Fibroblast of mammary gland (primary cell): ENCODE data around the gene LPP.
"Not testable (repeated sequence)": the region's sequence is repeated elsewhere in the genome, so short reads cannot be mapped to it uniquely, and the experiment has no call there.

Experiments used
- DNase-seq: peaks from one replicate; pipeline ENCODE4 v3.0.0-alpha.2; 2010; ENCODE audit warnings: low read depth
- H3K4me3 ChIP-seq: 2 replicates; pipeline ENCODE4 v1.5.1; 2011; ENCODE audit warnings: low read depth, mild to moderate bottlenecking, low read length, moderate library complexity; ENCODE audit not compliant: control insufficient read depth
- CTCF ChIP-seq: conservative IDR thresholded peaks from 2 replicates; pipeline ENCODE4 v1.5.1; 2011; ENCODE audit warnings: low read depth, low read length, inconsistent platforms; ENCODE audit not compliant: control insufficient read depth, insufficient read depth

Gene LPP

GRCh38 chr3:188698436-188698835 is 544.5 kb downstream of the LPP start:
- no peak for TF ChIP-seq CTCF
- no peak for DNase-seq
- H3K4me3 ChIP-seq = no peak overlapping the region

GRCh38 chr3:188700501-188700900 is 546.5 kb downstream of the LPP start:
- no peak for DNase-seq
- no peak for TF ChIP-seq CTCF

GRCh38 chr3:188700918-188701317 is 547.0 kb downstream of the LPP start:
- TF ChIP-seq CTCF = no peak

More at GRCh38 chr3:188700501-188700900, 546.5 kb downstream of the LPP start:
- no peak overlapping the region for H3K4me3 ChIP-seq

GRCh38 chr3:188701485-188701969 is 547.6 kb downstream of the LPP start:
- no peak for DNase-seq
- no peak for TF ChIP-seq CTCF
- no peak overlapping the region for H3K4me3 ChIP-seq

More at GRCh38 chr3:188700918-188701317, 547.0 kb downstream of the LPP start:
- no peak overlapping the region for H3K4me3 ChIP-seq
- no peak for DNase-seq

GRCh38 chr3:188702028-188702427 is 548.1 kb downstream of the LPP start:
- not testable (repeated sequence) for H3K4me3 ChIP-seq, DNase-seq

- H3K4me3 ChIP-seq = no peak overlapping the region
- no peak for TF ChIP-seq CTCF
- DNase-seq = peak; percentile 58
Measured at GRCh38 chr3:188706176-188706575, 552.2 kb downstream of the LPP start.

GRCh38 chr3:188706599-188706998 is 552.6 kb downstream of the LPP start:
- no peak for TF ChIP-seq CTCF
- no peak overlapping the region for H3K4me3 ChIP-seq
- DNase-seq = no peak
